Upper lobe of left lung (tissue), 6 donors: ENCODE data around the gene SOX5. TPM values are rescaled to one million over a fixed set of nuclear protein-coding genes. Genes with fewer than 3 reads are reported as not detected.

Experiments
- ATAC-seq, 2 donors: fragments of 200-7000 bp; cut with Tn5 transposase; one replicate each; pipeline ENCODE4 v1.9.1; 2022; ENCODE audit warnings: mild to moderate bottlenecking in 2 of 2, moderate library complexity in 2 of 2; ENCODE audit not compliant: low FRiP score in 2 of 2
- DNase-seq, 2 donors: peaks; one replicate each; pipeline ENCODE4 v3.0.0-alpha.2; 2019 to 2020
- H3K27ac ChIP-seq, 4 donors: fragments of 200-600 bp; sonication (generic); one replicate each; pipeline ENCODE4 v1.5.1; 2016 to 2019
- H3K27me3 ChIP-seq, 4 donors: fragments of 200-600 bp; sonication (generic); one replicate each; pipeline ENCODE4 v1.5.1; 2017 to 2019
- H3K36me3 ChIP-seq, 4 donors: fragments of 200-600 bp; sonication (generic); one replicate each; pipeline ENCODE4 v1.5.1; 2016 to 2019
- H3K4me1 ChIP-seq, 4 donors: fragments of 200-600 bp; sonication (generic); one replicate each; pipeline ENCODE4 v1.5.1; 2018 to 2019
- H3K4me3 ChIP-seq, 4 donors: fragments of 200-600 bp; sonication (generic); one replicate each; pipeline ENCODE4 v1.5.1; 2017 to 2019; ENCODE audit warnings: mild to moderate bottlenecking in 2 of 4, moderate library complexity in 1 of 4
- H3K9me3 ChIP-seq, 4 donors: fragments of 200-600 bp; sonication (generic); one replicate each; pipeline ENCODE4 v1.5.1; 2018 to 2019
- EP300 ChIP-seq, 4 donors: sonication (generic); formaldehyde crosslinking; IDR thresholded peaks; one replicate each; pipeline ENCODE4 v1.5.1; 2017; ENCODE audit warnings: antibody characterized with exemption in 4 of 4, control low read depth in 2 of 4
- POLR2A ChIP-seq, 4 donors: fragments of 450-650 bp; IDR thresholded peaks; one replicate each; pipeline ENCODE4 v1.5.1; 2016 to 2017; ENCODE audit warnings: antibody characterized with exemption in 4 of 4, mild to moderate bottlenecking in 2 of 4
- POLR2AphosphoS5 ChIP-seq, 2 donors: sonication (generic); formaldehyde crosslinking; IDR thresholded peaks; one replicate each; pipeline ENCODE4 v1.5.1; 2017; ENCODE audit warnings: antibody characterized with exemption in 2 of 2
- WGBS, 2 donors: methylation state at CpG; one replicate each; pipeline ENCODE4 v1.1.5; 2017 to 2018; 5-methylcytosine and 5-hydroxymethylcytosine counted together
- total RNA-seq, 6 donors: library from RNA; depleted of rRNA in 4 of 6; stranded (reverse); fragments of >200 nt in 4 of 6; gene quantifications; one replicate each; pipeline versions ENCODE4 v1.1.0 to v1.2.1, GENCODE V29; 2016 to 2021
- TF ChIP-seq, protein P1 (sequence below), 6 experiments: fragments of 450-650 bp in 4 of 6; fragments of 200-600 bp in 2 of 6; sonication (generic) in 2 of 6; IDR thresholded peaks; one replicate each; pipeline ENCODE4 v1.5.1; 2016 to 2019; ENCODE audit warnings: antibody characterized with exemption in 6 of 6
- donor health status: DM: no; HTN: no; CAD: no; lungs with moderate emphysema.
- donor health status: DM: no; HTN: yes; CAD: no; lungs with severe emphysema.

Gene SOX5
- total RNA-seq, 6 donors from 2014 or later, result 9.6 to 31.4 (median 14.5) TPM

DNA sequence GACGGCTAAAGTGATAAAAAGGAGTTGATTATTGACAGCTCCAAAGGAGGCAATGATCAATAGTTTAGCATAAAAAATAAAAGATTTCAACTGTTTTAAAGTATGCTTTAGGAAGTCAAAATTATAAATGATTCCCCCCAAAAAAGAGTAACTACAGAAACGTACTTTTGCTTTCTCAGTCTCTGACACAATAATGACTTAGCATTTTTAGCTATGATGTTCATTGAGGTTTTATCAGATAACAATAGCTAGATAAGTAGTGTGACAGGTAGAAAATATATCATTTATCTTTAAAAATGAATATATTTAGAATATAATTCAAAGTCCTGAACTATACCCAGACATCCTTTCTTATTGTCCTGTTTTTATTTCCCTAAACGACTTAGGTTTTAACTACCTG lies 352.9 kb downstream of the SOX5 start:
- H3K4me3 ChIP-seq, result no peak overlapping the region
- 85% methylated on average over 3 of the region's 3 CpGs for WGBS, 2 donors
- peaks cover 0 to 15% (median 5%) of the 10 kb centered on the region in 4 donors for H3K9me3 ChIP-seq
- DNase-seq (no peak), ATAC-seq (no peak)
- H3K4me1 ChIP-seq, result no peaks in the 10 kb centered on the region
- TF ChIP-seq EP300 (IDR thresholded peaks at IDR 0.05) (no peak), POLR2A (IDR thresholded peaks at IDR 0.05) (no peak), POLR2AphosphoS5 (IDR thresholded peaks at IDR 0.05) (no peak)
- TF ChIP-seq, protein P1, sequence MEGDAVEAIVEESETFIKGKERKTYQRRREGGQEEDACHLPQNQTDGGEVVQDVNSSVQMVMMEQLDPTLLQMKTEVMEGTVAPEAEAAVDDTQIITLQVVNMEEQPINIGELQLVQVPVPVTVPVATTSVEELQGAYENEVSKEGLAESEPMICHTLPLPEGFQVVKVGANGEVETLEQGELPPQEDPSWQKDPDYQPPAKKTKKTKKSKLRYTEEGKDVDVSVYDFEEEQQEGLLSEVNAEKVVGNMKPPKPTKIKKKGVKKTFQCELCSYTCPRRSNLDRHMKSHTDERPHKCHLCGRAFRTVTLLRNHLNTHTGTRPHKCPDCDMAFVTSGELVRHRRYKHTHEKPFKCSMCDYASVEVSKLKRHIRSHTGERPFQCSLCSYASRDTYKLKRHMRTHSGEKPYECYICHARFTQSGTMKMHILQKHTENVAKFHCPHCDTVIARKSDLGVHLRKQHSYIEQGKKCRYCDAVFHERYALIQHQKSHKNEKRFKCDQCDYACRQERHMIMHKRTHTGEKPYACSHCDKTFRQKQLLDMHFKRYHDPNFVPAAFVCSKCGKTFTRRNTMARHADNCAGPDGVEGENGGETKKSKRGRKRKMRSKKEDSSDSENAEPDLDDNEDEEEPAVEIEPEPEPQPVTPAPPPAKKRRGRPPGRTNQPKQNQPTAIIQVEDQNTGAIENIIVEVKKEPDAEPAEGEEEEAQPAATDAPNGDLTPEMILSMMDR (IDR thresholded peaks at IDR 0.05), result no peak
- no peaks in the 10 kb centered on the region for H3K36me3 ChIP-seq
- H3K27me3 ChIP-seq, result no peaks in the 10 kb centered on the region
- no peak overlapping the region for H3K27ac ChIP-seq

DNA sequence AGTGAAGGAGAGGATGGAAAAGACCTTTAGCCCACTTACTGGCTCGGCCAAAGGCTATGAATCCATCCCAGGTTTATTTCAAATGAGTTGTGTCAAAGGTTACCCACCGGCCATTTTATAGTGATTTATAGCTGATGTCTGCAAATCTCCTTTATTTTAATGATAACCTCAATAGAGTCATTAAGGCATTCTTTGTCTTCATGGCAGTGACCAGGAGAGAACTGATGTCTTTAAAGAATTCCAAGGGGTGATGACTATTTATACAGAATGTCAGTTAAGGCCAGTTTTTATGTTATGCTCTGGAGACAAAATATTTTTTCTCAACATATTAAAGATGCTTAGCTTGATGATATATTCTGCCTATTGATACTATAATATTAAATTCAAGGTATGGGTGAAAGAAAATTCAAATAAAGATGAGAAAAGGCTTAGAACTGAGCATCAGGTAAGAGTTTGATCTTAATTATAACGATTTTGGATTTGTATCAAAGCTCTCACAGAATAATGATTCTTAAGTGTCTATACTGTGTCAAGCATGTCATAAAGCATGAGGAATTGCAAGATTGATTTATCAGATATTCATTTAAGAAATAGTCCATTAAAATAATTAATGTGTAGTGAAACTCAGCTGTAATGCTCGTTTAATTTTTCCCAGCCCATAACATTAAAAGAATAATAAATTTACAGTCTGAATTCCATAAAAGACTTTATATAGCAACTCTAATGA lies 361.5 kb downstream of the SOX5 start:
- 76 to 78% methylated on average over 4 of the region's 4 CpGs for WGBS, 2 donors
- Histone ChIP-seq H3K9me3 (no peaks in the 10 kb centered on the region), H3K4me3 (no peak overlapping the region), H3K4me1 (no peaks in the 10 kb centered on the region), H3K27me3 (no peaks in the 10 kb centered on the region), H3K36me3 (no peaks in the 10 kb centered on the region), H3K27ac (no peak overlapping the region)
- no peak for TF ChIP-seq EP300 (IDR thresholded peaks at IDR 0.05)
- TF ChIP-seq POLR2AphosphoS5 (IDR thresholded peaks at IDR 0.05), result no peak
- no peak for TF ChIP-seq POLR2A (IDR thresholded peaks at IDR 0.05)
- TF ChIP-seq, protein P1 (IDR thresholded peaks at IDR 0.05), result no peak
- ATAC-seq (no peak), DNase-seq (no peak)

DNA sequence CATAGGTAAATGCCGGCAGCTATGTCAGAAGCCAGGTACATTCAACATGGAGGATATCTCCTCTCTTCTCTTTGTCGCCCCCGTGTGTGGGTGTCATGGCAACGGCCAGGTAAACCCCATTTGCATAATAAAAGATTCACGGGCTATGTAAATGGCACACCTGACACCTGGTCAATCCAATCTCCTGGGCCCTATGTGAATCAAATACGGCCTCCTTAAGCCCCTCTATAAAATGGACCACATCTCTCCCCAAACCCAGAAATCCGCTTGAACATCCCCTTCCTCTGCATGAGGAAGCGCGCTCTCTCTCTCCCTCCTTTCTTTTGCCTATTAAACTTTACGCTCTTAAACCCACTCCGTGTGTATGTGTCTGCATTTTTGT lies 363.7 kb downstream of the SOX5 start:
- no peak overlapping the region for H3K27ac ChIP-seq
- no peaks in the 10 kb centered on the region for H3K36me3 ChIP-seq
- ATAC-seq (no peak), DNase-seq (no peak)
- WGBS, 2 donors, result 76 to 79% methylated on average over 11 of the region's 11 CpGs
- H3K4me3 ChIP-seq, result no peak overlapping the region
- TF ChIP-seq POLR2AphosphoS5 (IDR thresholded peaks at IDR 0.05), result no peak
- no peak for TF ChIP-seq POLR2A (IDR thresholded peaks at IDR 0.05)
- TF ChIP-seq EP300 (IDR thresholded peaks at IDR 0.05), result no peak
- TF ChIP-seq, protein P1 (IDR thresholded peaks at IDR 0.05), result no peak
- no peaks in the 10 kb centered on the region for H3K9me3 ChIP-seq
- H3K4me1 ChIP-seq, result no peaks in the 10 kb centered on the region
- no peaks in the 10 kb centered on the region for H3K27me3 ChIP-seq

DNA sequence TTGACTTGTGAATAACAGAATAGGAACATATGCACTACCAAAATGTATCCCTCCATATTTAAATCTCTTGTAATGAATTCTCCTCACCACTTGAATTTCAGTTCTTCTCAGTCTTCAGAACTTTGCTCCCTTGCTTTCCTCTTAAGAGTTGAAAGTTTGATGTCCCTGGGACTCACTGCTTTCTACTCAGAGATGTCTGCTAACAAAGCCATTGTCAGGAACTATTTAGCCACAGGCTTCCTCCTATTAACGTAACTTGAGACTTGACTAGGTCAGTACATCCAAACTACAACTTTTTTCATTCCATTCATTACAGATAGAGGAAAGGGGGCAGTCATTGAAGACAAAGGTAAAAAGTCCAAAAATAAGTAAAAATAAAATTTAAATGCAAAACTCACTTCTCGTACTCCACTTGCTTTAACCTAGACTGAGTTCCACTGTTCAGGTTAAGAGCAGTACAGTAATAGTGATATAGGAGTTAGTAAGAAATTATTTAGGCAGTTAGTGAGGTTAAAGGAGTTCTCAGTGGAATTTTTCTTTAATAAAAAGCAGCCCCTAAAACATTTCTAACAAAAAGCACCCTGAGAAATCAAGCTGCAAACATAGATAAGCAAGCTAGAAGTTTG lies 364.2 kb downstream of the SOX5 start:
- Histone ChIP-seq H3K36me3 (no peaks in the 10 kb centered on the region), H3K27me3 (no peaks in the 10 kb centered on the region), H3K4me1 (no peaks in the 10 kb centered on the region), H3K27ac (no peak overlapping the region), H3K4me3 (no peak overlapping the region), H3K9me3 (no peaks in the 10 kb centered on the region)
- no peak for ATAC-seq
- WGBS, 2 donors, result 77 to 85% methylated on average over 2 of the region's 2 CpGs
- TF ChIP-seq EP300 (IDR thresholded peaks at IDR 0.05) (no peak), POLR2A (IDR thresholded peaks at IDR 0.05) (no peak), POLR2AphosphoS5 (IDR thresholded peaks at IDR 0.05) (no peak)
- TF ChIP-seq, protein P1 (IDR thresholded peaks at IDR 0.05), result no peak
- no peak for DNase-seq
